ENCODE measurements around the gene ZP2. TPM values are rescaled to one million over a fixed set of nuclear protein-coding genes. Genes with fewer than 3 reads are reported as not detected.

ZP2 gene
- total and polyA plus RNA-seq, 9 donors: 0.36 to 1.1 (median 0.37) TPM; not detected in 6

DNA sequence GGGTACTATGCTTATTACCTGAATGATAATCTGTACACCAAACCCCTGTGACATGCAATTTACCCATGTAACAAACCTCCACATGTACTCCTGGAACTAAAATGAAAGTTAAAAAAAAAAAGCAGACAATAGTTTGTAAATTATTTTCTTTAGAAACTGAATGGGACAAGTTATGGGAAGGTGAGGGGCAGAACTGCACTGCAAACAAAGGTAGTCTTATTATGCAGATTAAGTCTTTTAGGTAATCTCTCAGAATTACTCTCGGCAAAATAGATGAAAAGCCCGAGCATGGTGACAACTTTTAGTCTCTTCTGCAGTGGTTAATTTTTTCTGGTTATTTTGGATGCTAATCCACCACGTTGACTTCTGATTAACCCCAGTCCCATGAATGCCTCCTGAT, 27.4 kb downstream of the ZP2 start:
- no peak overlapping the region for H3K27ac ChIP-seq
- H3K27me3 ChIP-seq: no peaks in the 10 kb centered on the region
- intact Hi-C loops (cut with DNase I): no loop called here
- no peaks in the 10 kb centered on the region for H3K36me3 ChIP-seq
- no peaks in the 10 kb centered on the region for H3K9me3 ChIP-seq
- DNase-seq: no peak
- H3K4me1 ChIP-seq (ENCODE audit: insufficient read depth): peaks cover 8% of the 10 kb centered on the region
- H3K4me3 ChIP-seq: no peak overlapping the region
- TF ChIP-seq, protein P1, sequence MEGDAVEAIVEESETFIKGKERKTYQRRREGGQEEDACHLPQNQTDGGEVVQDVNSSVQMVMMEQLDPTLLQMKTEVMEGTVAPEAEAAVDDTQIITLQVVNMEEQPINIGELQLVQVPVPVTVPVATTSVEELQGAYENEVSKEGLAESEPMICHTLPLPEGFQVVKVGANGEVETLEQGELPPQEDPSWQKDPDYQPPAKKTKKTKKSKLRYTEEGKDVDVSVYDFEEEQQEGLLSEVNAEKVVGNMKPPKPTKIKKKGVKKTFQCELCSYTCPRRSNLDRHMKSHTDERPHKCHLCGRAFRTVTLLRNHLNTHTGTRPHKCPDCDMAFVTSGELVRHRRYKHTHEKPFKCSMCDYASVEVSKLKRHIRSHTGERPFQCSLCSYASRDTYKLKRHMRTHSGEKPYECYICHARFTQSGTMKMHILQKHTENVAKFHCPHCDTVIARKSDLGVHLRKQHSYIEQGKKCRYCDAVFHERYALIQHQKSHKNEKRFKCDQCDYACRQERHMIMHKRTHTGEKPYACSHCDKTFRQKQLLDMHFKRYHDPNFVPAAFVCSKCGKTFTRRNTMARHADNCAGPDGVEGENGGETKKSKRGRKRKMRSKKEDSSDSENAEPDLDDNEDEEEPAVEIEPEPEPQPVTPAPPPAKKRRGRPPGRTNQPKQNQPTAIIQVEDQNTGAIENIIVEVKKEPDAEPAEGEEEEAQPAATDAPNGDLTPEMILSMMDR (IDR thresholded peaks at IDR 0.05): no peak
- TF ChIP-seq EP300 (IDR thresholded peaks at IDR 0.05): no peak
- TF ChIP-seq POLR2A (IDR thresholded peaks at IDR 0.05): no peak
- 71 to 73% (median 73%) methylated on average over 3 of the region's 3 CpGs for WGBS, 3 donors

DNA sequence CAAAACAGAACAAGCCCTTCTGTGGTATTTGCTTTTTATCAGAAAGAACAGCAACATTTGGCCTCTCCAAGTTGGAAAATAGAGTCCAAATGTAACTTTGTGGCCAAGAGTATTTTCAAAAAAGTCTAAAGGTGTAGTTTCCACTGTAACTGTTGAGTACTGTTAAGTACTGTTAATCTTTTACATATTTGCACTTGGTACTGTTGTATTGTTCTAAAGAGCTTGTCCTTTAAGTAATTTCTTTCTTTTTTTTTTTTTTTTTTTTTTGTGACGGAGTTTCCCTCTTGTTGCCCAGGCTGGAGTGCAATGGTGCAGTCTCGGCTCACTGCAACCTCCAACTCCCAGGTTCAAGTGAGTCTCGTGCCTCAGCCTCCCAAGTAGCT, 31.4 kb downstream of the ZP2 start:
- Histone ChIP-seq H3K4me3 (no peak overlapping the region), H3K4me1 (ENCODE audit: insufficient read depth) (peaks cover 7% of the 10 kb centered on the region), H3K27me3 (no peaks in the 10 kb centered on the region), H3K36me3 (no peaks in the 10 kb centered on the region), H3K27ac (no peak overlapping the region), H3K9me3 (no peaks in the 10 kb centered on the region)
- intact Hi-C loops (cut with DNase I): no loop called here
- 30 to 54% (median 38%) methylated on average over 3 of the region's 3 CpGs for WGBS, 3 donors
- TF ChIP-seq POLR2A (IDR thresholded peaks at IDR 0.05): no peak
- no peak for TF ChIP-seq EP300 (IDR thresholded peaks at IDR 0.05)
- TF ChIP-seq, protein P1 (IDR thresholded peaks at IDR 0.05): no peak
- DNase-seq: no peak

DNA sequence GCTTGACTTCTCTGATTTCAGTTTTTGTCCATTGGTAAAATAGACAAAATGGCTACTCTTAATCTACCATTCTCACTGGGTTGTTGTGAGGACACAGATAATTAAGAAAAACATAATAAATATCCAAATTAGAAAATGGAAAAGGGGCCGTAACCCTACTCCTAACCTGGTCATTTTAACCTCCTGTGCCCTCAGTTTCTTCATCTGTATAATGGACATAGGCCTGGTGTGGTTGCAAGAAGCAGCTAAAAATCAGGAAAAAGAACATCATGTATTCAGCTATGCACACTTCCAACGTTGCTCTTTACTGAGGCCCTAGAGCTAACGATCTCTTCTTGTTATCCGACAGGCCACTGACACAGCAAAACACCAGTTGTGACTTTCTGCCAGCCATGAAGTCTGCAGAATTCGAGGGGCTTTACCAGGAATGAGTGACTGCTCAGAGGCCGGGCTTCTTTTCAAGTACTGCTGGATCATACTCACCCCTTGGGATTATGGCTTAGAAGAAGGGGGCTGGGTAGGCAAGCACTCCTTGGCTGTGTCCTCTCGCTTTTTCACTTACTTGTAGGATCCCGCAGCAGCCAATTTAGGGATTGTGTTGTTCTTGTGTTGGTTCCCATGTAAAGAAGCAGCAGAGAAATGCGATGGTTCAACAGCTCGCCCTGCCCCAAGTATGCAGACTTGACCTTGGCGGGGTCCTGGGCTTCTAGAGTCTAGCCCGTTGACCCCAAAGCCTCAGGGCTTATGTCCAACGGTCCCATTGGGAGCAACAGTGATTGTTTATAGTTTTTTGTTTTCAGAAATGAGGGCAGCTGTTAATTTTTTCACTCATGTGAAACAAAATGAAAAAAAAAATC, 32.0 kb downstream of the ZP2 start:
- intact Hi-C loops (cut with DNase I): no loop called here
- DNase-seq: peak; percentile 49 to 89 (median 73)
- Histone ChIP-seq H3K36me3 (no peaks in the 10 kb centered on the region), H3K27me3 (no peaks in the 10 kb centered on the region), H3K4me3 (no peak overlapping the region), H3K27ac (peak overlapping the region in 1 of 2 donors; percentile 14), H3K9me3 (no peaks in the 10 kb centered on the region), H3K4me1 (ENCODE audit: insufficient read depth) (peaks cover 7% of the 10 kb centered on the region)
- TF ChIP-seq POLR2A (IDR thresholded peaks at IDR 0.05): no peak
- TF ChIP-seq, protein P1 (IDR thresholded peaks at IDR 0.05): no peak
- TF ChIP-seq EP300 (IDR thresholded peaks at IDR 0.05): no peak
- 15 to 50% (median 18%) methylated on average over 13 of the region's 13 CpGs for WGBS, 3 donors

DNA sequence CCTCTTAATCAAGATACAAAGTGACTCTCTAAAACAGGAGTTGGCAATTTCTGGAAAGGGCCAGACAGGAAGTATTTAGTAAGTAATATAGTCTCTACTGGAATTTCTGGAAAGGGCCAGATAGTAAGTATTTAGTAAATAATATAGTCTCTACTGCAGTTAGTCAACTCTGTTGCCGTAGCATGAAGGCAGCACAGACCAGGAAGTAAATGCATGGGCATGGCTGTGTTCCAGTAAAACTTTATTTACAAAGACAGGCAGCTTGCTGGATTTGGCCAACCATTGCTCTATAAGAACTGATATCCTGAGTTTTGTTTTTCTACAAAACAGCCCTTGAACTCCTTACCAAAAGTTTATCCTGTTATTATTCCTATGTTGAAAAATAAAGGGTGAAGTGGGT, 36.0 kb downstream of the ZP2 start:
- TF ChIP-seq POLR2A (IDR thresholded peaks at IDR 0.05): no peak
- TF ChIP-seq, protein P1 (IDR thresholded peaks at IDR 0.05): no peak
- no peak for TF ChIP-seq EP300 (IDR thresholded peaks at IDR 0.05)
- Histone ChIP-seq H3K4me3 (no peak overlapping the region), H3K4me1 (ENCODE audit: insufficient read depth) (peaks cover 7% of the 10 kb centered on the region), H3K36me3 (no peaks in the 10 kb centered on the region), H3K27ac (no peak overlapping the region), H3K9me3 (no peaks in the 10 kb centered on the region), H3K27me3 (no peaks in the 10 kb centered on the region)
- DNase-seq: no peak
- 52 to 78% (median 70%) methylated on average over 1 of the region's 1 CpG for WGBS, 3 donors
- intact Hi-C loops (cut with DNase I): no loop called here

Data from ovary (tissue), 9 donors.